Fibroblast of lung (primary cell): ENCODE results near the gene THAP11. TPM values are rescaled to one million over a fixed set of nuclear protein-coding genes. Genes with fewer than 3 reads are reported as not detected.

Experiments
- DNase-seq, 2 donors: peaks; one replicate each; pipeline versions ENCODE4 v3.0.0 to v3.0.0-alpha.2; 2010; ENCODE audit warnings: low read depth in 2 of 2
- H2AFZ ChIP-seq: 2 replicates; pipeline ENCODE4 v1.5.1; 2012; ENCODE audit warnings: low read length, control low read depth, inconsistent platforms
- H3K27ac ChIP-seq: 2 replicates; pipeline ENCODE4 v1.5.1; 2011; ENCODE audit warnings: low read length, control low read depth; ENCODE audit not compliant: insufficient read depth
- H3K27me3 ChIP-seq: 2 replicates; pipeline ENCODE4 v1.5.1; 2011; ENCODE audit warnings: mild to moderate bottlenecking, low read length; ENCODE audit not compliant: control insufficient read depth, insufficient read depth
- H3K36me3 ChIP-seq: 2 replicates; pipeline ENCODE4 v1.5.1; 2011; ENCODE audit warnings: low read length; ENCODE audit not compliant: control insufficient read depth, insufficient read depth
- H3K4me1 ChIP-seq: 2 replicates; pipeline ENCODE4 v1.5.1; 2011; ENCODE audit warnings: low read length; ENCODE audit not compliant: control insufficient read depth, insufficient read depth; ENCODE audit errors: extremely low read depth
- H3K4me2 ChIP-seq: 2 replicates; pipeline ENCODE4 v1.5.1; 2011; ENCODE audit warnings: low read length, control low read depth; ENCODE audit not compliant: insufficient read depth; ENCODE audit errors: extremely low read depth
- H3K4me3 ChIP-seq, 4 experiments: fragments of 200-600 bp in 1 of 4; sonication (generic) in 1 of 4; replicated peaks in 1 of 4; 2 replicates each; pipeline ENCODE4 v1.5.1; 2011 to 2016; ENCODE audit warnings: low read length in 4 of 4, low read depth in 3 of 4, mild to moderate bottlenecking in 3 of 4, control low read depth in 2 of 4, inconsistent platforms in 1 of 4, mixed read lengths in 1 of 4; ENCODE audit not compliant: insufficient read depth in 1 of 4; ENCODE audit errors: control extremely low read depth in 1 of 4
- H3K79me2 ChIP-seq: 2 replicates; pipeline ENCODE4 v1.5.1; 2012; ENCODE audit warnings: mild to moderate bottlenecking, low read length, inconsistent platforms; ENCODE audit not compliant: control insufficient read depth, insufficient read depth
- H3K9ac ChIP-seq: 2 replicates; pipeline ENCODE4 v1.5.1; 2011; ENCODE audit warnings: mild to moderate bottlenecking, low read length, control low read depth; ENCODE audit not compliant: insufficient read depth
- H3K9me3 ChIP-seq: 2 replicates; pipeline ENCODE4 v1.5.1; 2012; ENCODE audit warnings: low read depth, low read length; ENCODE audit not compliant: control insufficient read depth, insufficient read depth
- H4K20me1 ChIP-seq: 2 replicates; pipeline ENCODE4 v1.5.1; 2011; ENCODE audit warnings: low read length; ENCODE audit not compliant: control insufficient read depth, insufficient read depth; ENCODE audit errors: extremely low read depth
- EZH2 ChIP-seq: IDR thresholded peaks from 2 replicates; pipeline ENCODE4 v1.5.1; 2012; ENCODE audit warnings: low read length, control low read depth, mild to moderate bottlenecking; ENCODE audit errors: missing control alignments
- polyA plus RNA-seq, 2 donors: library from polyadenylated mRNA; depleted of rRNA in 1 of 2; stranded (reverse) in 1 of 2; unstranded in 1 of 2; fragments of >200 nt; gene quantifications; 2 replicates each; pipeline ENCODE4 v1.2.1, GENCODE V29; 2011 to 2012; ENCODE audit warnings: missing spikeins in 1 of 2
- total RNA-seq: library from RNA; depleted of rRNA; stranded (reverse); fragments of >200 nt; gene quantifications from 2 replicates; pipeline ENCODE4 v1.2.1, GENCODE V29; 2014
- TF ChIP-seq, protein P1 (sequence below), 2 donors: IDR thresholded peaks in 1 of 2; conservative IDR thresholded peaks in 1 of 2; 1 replicate in 1 of 2; 2 replicates in 1 of 2; pipeline ENCODE4 v1.5.1; 2011 to 2012; ENCODE audit warnings: low read length in 2 of 2, control low read depth in 1 of 2, inconsistent platforms in 1 of 2, low read depth in 1 of 2, mild to moderate bottlenecking in 1 of 2

Gene THAP11
- total and polyA plus RNA-seq, 2 donors (not counting 1 experiment from before 2014, with no cell fraction given) = 16.0 to 37.7 TPM

DNA sequence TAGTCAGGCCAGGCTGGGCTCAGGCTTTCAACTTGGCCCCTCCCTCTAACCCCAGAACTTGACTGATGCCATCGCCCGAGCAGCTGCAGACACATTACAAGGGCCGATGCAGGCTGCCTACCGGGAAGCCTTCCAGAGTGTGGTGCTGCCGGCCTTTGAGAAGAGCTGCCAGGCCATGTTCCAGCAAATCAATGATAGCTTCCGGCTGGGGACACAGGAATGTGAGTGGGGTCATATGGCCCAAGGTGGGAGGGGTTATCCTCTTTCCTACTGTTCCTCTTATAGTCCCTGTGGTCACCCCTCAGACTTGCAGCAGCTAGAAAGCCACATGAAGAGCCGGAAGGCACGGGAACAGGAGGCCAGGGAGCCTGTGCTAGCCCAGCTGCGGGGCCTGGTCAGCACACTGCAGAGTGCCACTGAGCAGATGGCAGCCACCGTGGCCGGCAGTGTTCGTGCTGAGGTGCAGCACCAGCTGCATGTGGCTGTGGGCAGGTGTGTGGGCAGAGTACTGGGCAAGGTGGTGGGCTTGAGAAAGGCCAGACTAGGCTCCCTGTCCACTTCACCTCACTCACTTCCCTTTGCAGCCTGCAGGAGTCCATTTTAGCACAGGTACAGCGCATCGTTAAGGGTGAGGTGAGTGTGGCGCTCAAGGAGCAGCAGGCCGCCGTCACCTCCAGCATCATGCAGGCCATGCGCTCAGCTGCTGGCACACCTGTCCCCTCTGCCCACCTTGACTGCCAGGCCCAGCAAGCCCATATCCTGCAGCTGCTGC, 40.4 kb downstream of the THAP11 start:
- Histone ChIP-seq H2AFZ (no peak overlapping the region), H3K4me2 (no peak overlapping the region), H3K27me3 (no peaks in the 10 kb centered on the region), H3K79me2 (no peaks in the 10 kb centered on the region), H3K36me3 (peaks cover 52% of the 10 kb centered on the region), H3K9ac (no peak overlapping the region), H4K20me1 (peaks cover 4% of the 10 kb centered on the region), H3K4me1 (peaks cover 6% of the 10 kb centered on the region), H3K4me3 (no peak overlapping the region), H3K9me3 (no peaks in the 10 kb centered on the region), H3K27ac (no peak overlapping the region)
- TF ChIP-seq, protein P1, sequence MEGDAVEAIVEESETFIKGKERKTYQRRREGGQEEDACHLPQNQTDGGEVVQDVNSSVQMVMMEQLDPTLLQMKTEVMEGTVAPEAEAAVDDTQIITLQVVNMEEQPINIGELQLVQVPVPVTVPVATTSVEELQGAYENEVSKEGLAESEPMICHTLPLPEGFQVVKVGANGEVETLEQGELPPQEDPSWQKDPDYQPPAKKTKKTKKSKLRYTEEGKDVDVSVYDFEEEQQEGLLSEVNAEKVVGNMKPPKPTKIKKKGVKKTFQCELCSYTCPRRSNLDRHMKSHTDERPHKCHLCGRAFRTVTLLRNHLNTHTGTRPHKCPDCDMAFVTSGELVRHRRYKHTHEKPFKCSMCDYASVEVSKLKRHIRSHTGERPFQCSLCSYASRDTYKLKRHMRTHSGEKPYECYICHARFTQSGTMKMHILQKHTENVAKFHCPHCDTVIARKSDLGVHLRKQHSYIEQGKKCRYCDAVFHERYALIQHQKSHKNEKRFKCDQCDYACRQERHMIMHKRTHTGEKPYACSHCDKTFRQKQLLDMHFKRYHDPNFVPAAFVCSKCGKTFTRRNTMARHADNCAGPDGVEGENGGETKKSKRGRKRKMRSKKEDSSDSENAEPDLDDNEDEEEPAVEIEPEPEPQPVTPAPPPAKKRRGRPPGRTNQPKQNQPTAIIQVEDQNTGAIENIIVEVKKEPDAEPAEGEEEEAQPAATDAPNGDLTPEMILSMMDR (conservative IDR thresholded peaks at IDR 0.05 in 1 of 2, IDR thresholded peaks at IDR 0.05 in 1 of 2; ENCODE audit: low read depth in 1 of 2, low read length in 2 of 2) = no peak
- no peak for TF ChIP-seq EZH2
- peak in 1 of 2 donors; percentile 29 for DNase-seq

GRCh38 chr16:67883146-67883871, 41.2 kb downstream of the THAP11 start:
- TF ChIP-seq EZH2 = no peak
- TF ChIP-seq, protein P1 (conservative IDR thresholded peaks at IDR 0.05 in 1 of 2, IDR thresholded peaks at IDR 0.05 in 1 of 2; ENCODE audit: low read depth in 1 of 2, low read length in 2 of 2) = no peak
- H3K79me2 ChIP-seq = no peaks in the 10 kb centered on the region
- DNase-seq = no peak
- H3K27ac ChIP-seq = no peak overlapping the region
- peaks cover 6% of the 10 kb centered on the region for H3K4me1 ChIP-seq
- H3K4me3 ChIP-seq = no peak overlapping the region
- peaks cover 46% of the 10 kb centered on the region for H3K36me3 ChIP-seq
- H3K9ac ChIP-seq = no peak overlapping the region
- H3K4me2 ChIP-seq = no peak overlapping the region
- H3K9me3 ChIP-seq = no peaks in the 10 kb centered on the region
- peaks cover 4% of the 10 kb centered on the region for H4K20me1 ChIP-seq
- no peak overlapping the region for H2AFZ ChIP-seq
- H3K27me3 ChIP-seq = no peaks in the 10 kb centered on the region

DNA sequence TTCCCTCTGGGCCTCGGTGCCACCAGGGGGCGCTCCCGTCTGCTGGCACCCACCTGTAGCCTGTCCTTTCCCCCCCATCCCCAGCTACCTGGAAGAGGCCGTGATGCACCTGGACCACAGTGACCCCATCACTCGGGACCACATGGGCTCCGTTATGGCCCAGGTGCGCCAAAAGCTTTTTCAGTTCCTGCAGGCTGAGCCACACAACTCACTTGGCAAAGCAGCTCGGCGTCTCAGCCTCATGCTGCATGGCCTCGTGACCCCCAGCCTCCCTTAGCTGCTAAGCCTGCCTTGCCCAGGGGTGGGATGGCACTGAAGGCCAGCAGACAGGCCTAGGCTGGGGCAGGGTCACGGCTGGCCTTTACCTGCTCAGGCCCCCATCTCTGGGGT, 41.7 kb downstream of the THAP11 start:
- peak; percentile 29 to 44 for DNase-seq
- H2AFZ ChIP-seq = no peak overlapping the region
- TF ChIP-seq EZH2 = no peak
- TF ChIP-seq, protein P1 (conservative IDR thresholded peaks at IDR 0.05 in 1 of 2, IDR thresholded peaks at IDR 0.05 in 1 of 2; ENCODE audit: low read depth in 1 of 2, low read length in 2 of 2) = peak; percentile 67 to 77
- no peak overlapping the region for H3K27ac ChIP-seq
- no peak overlapping the region for H3K4me3 ChIP-seq
- no peaks in the 10 kb centered on the region for H3K27me3 ChIP-seq
- no peak overlapping the region for H3K9ac ChIP-seq
- no peaks in the 10 kb centered on the region for H3K9me3 ChIP-seq
- H3K79me2 ChIP-seq = no peaks in the 10 kb centered on the region
- peaks cover 4% of the 10 kb centered on the region for H4K20me1 ChIP-seq
- no peak overlapping the region for H3K4me2 ChIP-seq
- peaks cover 43% of the 10 kb centered on the region for H3K36me3 ChIP-seq
- H3K4me1 ChIP-seq = peaks cover 6% of the 10 kb centered on the region
